ENCODE data around the gene LMNA. TPM values are rescaled to one million over a fixed set of nuclear protein-coding genes. Genes with fewer than 3 reads are reported as not detected.

The LMNA gene
- total RNA-seq, 1 experiment from 2014 or later: 51.0 TPM

GRCh38 chr1:156078728-156079127, 35.8 kb upstream of the LMNA start:
- H3K4ac ChIP-seq (ENCODE audit: low read depth, low read length): no peak overlapping the region
- peaks cover 60 to 66% of the 10 kb centered on the region in 2 experiments for H3K4me1 Mint-ChIP-seq
- peak overlapping the region in 1 of 3 experiments; percentile 64; a peak in 3 of 7 replicates for H3K27ac Mint-ChIP-seq
- no peak overlapping the region for H3K23ac ChIP-seq (ENCODE audit: insufficient read length, low read depth, low read length)
- no peaks in the 10 kb centered on the region for H3K27me3 ChIP-seq (ENCODE audit: insufficient read depth, low read length)
- H4K20me1 ChIP-seq (ENCODE audit: control insufficient read depth, insufficient read depth, insufficient read length): no peaks in the 10 kb centered on the region
- H3K27me3 Mint-ChIP-seq (ENCODE audit: low read depth): no peaks in the 10 kb centered on the region
- H3K56ac ChIP-seq (ENCODE audit: insufficient read length, low read depth, low read length): no peak overlapping the region
- TF ChIP-seq CTCF (conservative IDR thresholded peaks at IDR 0.05): no peak
- no peak overlapping the region for H3K14ac ChIP-seq (ENCODE audit: insufficient read depth, low read length)
- H2BK5ac ChIP-seq (ENCODE audit: insufficient read length, low read length): no peak overlapping the region
- no peak overlapping the region for H4K5ac ChIP-seq (ENCODE audit: insufficient read length, low read depth, low read length)
- H3K9me3 ChIP-seq (ENCODE audit: control insufficient read depth, low read depth, low read length): no peaks in the 10 kb centered on the region
- H4K8ac ChIP-seq (replicated peaks; ENCODE audit: insufficient read length, low read depth, low read length): no peak overlapping the region
- no peak overlapping the region for H2BK12ac ChIP-seq (ENCODE audit: insufficient read length, low read depth, low read length)
- H2BK15ac ChIP-seq (ENCODE audit: low read depth, low read length): no peak overlapping the region
- peak overlapping the region; percentile 43 to 97 for H3K4me3 Mint-ChIP-seq
- H3K36me3 Mint-ChIP-seq (ENCODE audit: insufficient read depth in 1 of 3, low read depth in 3 of 3): peaks cover 20 to 54% (median 50%) of the 10 kb centered on the region in 3 experiments; a peak in 6 of 7 replicates
- H2AK5ac ChIP-seq (ENCODE audit: insufficient read length, low read length): no peak overlapping the region
- no peaks in the 10 kb centered on the region for H3K79me1 ChIP-seq (ENCODE audit: insufficient read depth, low read depth, low read length, poor library complexity, severe bottlenecking)
- no peak for DNase-seq
- H3K4me2 ChIP-seq (ENCODE audit: insufficient read depth, insufficient read length, low read length): peak overlapping the region; percentile 3
- H2AFZ ChIP-seq (ENCODE audit: low read length): no peak overlapping the region
- H3K4me1 ChIP-seq (ENCODE audit: insufficient read depth, low read length): peaks cover 21% of the 10 kb centered on the region
- H4K91ac ChIP-seq (ENCODE audit: insufficient read length, low read depth, low read length): no peak overlapping the region
- H3K9ac ChIP-seq (ENCODE audit: extremely low read depth, insufficient read length, low read length): no peak overlapping the region
- H3K18ac ChIP-seq (ENCODE audit: insufficient read length, low read depth, low read length): no peak overlapping the region
- H2BK20ac ChIP-seq (ENCODE audit: low read depth, low read length, poor library complexity, severe bottlenecking): no peak overlapping the region
- H3T11ph ChIP-seq (ENCODE audit: low read length): no peak overlapping the region
- peaks cover 13% of the 10 kb centered on the region for H3K23me2 ChIP-seq (ENCODE audit: insufficient read length, low read depth, low read length, poor library complexity, severe bottlenecking)
- no CpG with 5 or more reads among the region's 5 CpGs for WGBS (ENCODE audit: extremely low coverage, insufficient read length, low lambda C conversion rate)
- H3K27ac ChIP-seq (ENCODE audit: insufficient read length, low read depth, low read length): no peak overlapping the region
- H3K9me3 Mint-ChIP-seq: no peaks in the 10 kb centered on the region; a peak in 1 of 5 replicates
- H3K79me2 ChIP-seq (ENCODE audit: insufficient read depth, low read length): peaks cover 23% of the 10 kb centered on the region; the same call in 1 of the 2 replicates
- H2BK120ac ChIP-seq (ENCODE audit: low read depth, low read length, poor library complexity, severe bottlenecking): no peak overlapping the region

All from H9 (cell line).